Epithelial cell of proximal tubule (primary cell): Measurements from ENCODE around the gene PPM1D. TPM values are rescaled to one million over a fixed set of nuclear protein-coding genes. Genes with fewer than 3 reads are reported as not detected.
A peak's percentile ranks its signal among the peaks of the same experiment; 100 is the strongest.

Experiments used
- DNase-seq: peaks from one replicate; pipeline ENCODE4 v3.0.0-alpha.2; 2011; ENCODE audit warnings: low read depth
- H3K4me3 ChIP-seq: 2 replicates; pipeline ENCODE4 v1.5.1; 2011; ENCODE audit warnings: low read depth, mild to moderate bottlenecking, low read length
- CTCF ChIP-seq: conservative IDR thresholded peaks from 2 replicates; pipeline ENCODE4 v1.5.1; 2012; ENCODE audit warnings: low read depth, mild to moderate bottlenecking, low read length
- total RNA-seq: library from RNA; depleted of rRNA; stranded (reverse); fragments of >200 nt; gene quantifications from 2 replicates; pipeline ENCODE4 v1.2.3, GENCODE V29; 2015

The PPM1D gene
- total RNA-seq, 1 donor from 2014 or later, result 9.1 TPM

DNA sequence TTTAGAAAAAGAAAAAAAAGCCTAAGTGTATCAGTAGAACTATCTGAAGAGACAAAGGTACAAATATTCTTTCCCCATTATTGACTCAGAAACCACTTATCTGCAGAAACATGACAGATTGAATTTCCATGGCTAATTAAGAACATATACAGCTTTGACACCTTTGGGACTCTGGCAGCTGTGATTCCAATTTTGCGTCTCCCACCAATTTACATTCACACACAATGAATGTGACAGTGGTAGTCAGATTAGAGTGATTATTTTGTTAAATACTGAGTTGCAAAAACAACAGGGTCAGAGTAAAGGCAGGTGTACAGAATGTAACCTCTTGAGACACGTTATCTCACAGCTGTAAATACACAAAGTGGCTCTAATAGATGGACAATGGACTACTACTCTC, 5.3 kb upstream of the PPM1D start:
- H3K4me3 ChIP-seq, result no peak overlapping the region
- DNase-seq, result no peak
- TF ChIP-seq CTCF, result no peak

DNA sequence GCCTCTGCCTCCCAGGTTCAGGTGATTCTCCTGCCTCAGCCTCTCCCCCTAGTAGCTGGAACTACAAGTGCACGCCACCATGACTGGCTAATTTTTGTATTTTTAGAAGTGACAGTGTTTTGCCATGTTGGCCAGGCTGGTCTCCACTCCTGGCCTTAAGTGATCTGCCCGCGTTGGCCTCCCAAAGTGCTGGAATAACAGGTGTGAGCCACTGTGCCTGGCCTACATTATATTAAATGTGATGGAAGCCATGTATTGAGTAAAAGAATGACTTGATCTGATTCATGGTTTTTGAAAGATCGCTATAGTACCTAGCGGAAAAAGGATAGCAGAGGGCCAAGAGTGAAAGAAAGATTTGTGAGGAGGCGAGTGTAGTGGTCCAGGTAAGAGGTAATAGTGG, 2.7 kb upstream of the PPM1D start:
- no peak for DNase-seq
- TF ChIP-seq CTCF, result no peak
- H3K4me3 ChIP-seq, result no peak overlapping the region

DNA sequence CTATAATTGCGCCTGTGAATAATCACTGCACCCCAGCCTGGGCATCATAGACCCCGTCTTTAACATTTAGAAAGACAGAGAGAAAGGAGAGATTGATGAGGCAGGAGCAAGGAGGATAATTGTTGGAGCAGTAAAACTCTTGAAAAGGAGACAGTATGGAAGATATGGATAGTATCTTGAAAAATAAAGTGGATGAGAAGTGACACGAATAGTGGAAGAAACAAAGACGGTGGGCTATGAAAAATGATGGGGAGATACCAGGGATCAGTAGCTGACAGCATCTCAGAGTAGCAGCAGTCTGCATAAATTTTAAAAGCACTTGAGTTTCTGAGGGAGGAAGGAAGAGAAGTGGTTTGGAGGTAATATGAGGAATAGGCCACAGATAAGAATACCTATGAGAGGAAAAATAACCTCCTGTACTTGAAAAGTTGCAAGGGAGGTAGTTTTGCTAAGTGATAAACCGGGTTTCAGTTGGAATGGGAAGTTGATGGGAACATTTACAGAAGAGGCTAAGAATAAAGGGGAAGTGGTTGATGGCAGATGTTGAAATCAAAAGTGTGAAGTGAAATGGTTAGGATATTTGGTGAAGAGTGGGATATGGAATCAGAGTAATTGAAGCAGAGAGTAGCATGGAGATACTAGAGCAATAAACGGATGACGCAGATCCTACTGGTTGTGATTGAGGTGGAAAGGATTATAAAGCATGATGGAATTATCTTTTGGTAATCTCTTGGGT, 1.8 kb upstream of the PPM1D start:
- no peak overlapping the region for H3K4me3 ChIP-seq
- DNase-seq, result no peak
- no peak for TF ChIP-seq CTCF

GRCh38 chr17:60599220-60599619, 773 bp upstream of the PPM1D start:
- no peak for TF ChIP-seq CTCF
- peak overlapping the region; percentile 76 for H3K4me3 ChIP-seq
- DNase-seq, result no peak

DNA sequence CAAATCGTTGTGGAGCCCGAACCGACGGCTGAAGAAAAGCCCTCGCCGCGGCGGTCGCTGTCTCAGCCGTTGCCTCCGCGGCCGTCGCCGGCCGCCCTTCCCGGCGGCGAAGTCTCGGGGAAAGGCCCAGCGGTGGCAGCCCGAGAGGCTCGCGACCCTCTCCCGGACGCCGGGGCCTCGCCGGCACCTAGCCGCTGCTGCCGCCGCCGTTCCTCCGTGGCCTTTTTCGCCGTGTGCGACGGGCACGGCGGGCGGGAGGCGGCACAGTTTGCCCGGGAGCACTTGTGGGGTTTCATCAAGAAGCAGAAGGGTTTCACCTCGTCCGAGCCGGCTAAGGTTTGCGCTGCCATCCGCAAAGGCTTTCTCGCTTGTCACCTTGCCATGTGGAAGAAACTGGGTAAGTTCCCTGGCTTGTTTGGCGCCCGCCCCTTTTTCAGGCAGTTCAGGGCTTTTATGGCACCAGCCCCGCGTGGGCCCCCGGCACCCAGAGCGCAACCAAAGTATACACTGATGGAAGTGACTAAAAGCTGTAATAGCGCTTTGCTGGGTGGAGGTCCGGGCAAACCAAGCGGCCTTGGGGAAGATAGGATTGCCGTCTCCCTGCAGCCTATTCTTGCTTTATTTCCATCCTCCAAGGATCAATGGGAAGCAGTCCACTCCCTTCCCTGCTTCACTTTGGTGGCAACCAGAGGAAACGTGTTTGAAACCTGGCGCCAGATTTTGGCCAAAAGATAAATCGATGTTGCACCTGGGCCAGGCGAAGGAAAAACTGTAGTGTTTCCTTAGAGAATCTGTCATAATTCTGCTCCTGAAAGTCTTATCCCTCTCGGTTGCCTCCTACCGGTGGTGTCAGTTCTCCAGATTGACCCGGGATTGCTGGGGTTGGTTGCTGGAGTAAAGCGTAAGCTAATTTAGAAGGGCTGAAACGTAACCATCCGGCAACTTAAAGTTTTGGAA, 775 bp downstream of the PPM1D start:
- DNase-seq, result no peak
- peak; percentile 91 for TF ChIP-seq CTCF
- peak overlapping the region; percentile 76 for H3K4me3 ChIP-seq

DNA sequence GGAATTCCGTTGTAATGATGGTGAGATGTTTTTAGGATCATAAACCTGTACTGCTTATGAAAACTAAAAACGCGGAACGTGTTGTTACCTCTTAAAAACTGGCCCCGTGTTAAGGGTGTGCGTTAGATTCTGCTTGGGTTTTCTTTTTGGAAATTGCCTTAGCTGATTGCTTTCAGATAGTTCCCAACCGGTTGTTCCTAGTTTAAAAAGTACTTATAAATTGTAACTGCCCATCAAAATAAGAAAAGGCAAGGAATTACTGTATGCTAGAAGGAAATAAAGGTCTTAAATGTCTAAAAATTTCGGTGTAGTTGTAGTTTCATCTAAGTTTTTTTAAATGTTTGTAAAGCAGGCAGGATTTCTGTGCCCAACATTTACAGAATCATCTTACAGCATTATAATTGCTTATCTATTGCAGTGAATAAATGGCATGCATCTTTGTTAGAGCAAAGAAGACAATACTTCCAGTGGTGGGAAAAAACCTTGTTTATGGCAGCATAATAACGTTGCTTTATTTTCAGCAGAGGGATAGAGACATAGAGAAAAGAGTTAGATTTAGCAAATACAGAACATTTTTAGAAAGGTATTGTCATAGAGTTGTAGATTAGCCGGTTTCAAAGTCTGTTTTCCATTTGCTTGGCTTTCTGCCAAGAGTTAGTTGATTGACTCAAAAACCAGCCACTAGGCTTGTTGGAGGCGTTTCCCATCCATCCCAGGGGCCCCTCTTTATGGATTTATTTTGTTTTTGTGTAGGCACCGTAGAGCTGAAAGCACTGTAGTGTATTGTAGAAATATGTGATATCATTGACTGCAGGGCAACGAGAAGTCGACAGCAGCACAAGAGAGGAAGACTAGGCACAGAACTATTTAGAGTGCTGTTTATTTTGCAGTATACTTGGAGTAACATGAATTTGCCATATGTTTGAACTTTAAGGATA, 1.7 kb downstream of the PPM1D start:
- H3K4me3 ChIP-seq, result peak overlapping the region; percentile 76
- DNase-seq, result no peak
- no peak for TF ChIP-seq CTCF
